Activated T-cell treated with anti-CD3 and anti-CD28 coated beads, Interleukin-2, amount 50 U/mL, for 24 hours (primary cell): Measurements from ENCODE around the gene PGK2.

ENCODE experiments used
- DNase-seq: peaks from one replicate; pipeline ENCODE4 v3.0.0-alpha.2; 2020
- H3K27ac Mint-ChIP-seq: 2 replicates; pipeline ENCODE4 v1.8.0; 2020; ENCODE audit warnings: mild to moderate bottlenecking, mixed read lengths
- H3K27me3 Mint-ChIP-seq: 2 replicates; pipeline ENCODE4 v1.8.0; 2020; ENCODE audit warnings: mixed read lengths
- H3K36me3 Mint-ChIP-seq: 2 replicates; pipeline ENCODE4 v1.8.0; 2020; ENCODE audit warnings: low read depth, mixed read lengths
- H3K4me1 Mint-ChIP-seq: 2 replicates; pipeline ENCODE4 v1.8.0; 2020; ENCODE audit warnings: low read depth, mixed read lengths
- H3K4me3 Mint-ChIP-seq: 2 replicates; pipeline ENCODE4 v1.8.0; 2020; ENCODE audit warnings: mild to moderate bottlenecking, moderate library complexity, mixed read lengths
- H3K9me3 Mint-ChIP-seq: 2 replicates; pipeline ENCODE4 v1.8.0; 2020; ENCODE audit warnings: mixed read lengths

Gene PGK2

GRCh38 chr6:49775043-49775442, 12.0 kb downstream of the PGK2 start:
- H3K9me3 Mint-ChIP-seq = peaks cover 5% of the 10 kb centered on the region
- no peaks in the 10 kb centered on the region for H3K4me1 Mint-ChIP-seq
- no peaks in the 10 kb centered on the region for H3K27me3 Mint-ChIP-seq
- no peak overlapping the region for H3K4me3 Mint-ChIP-seq
- DNase-seq = no peak
- no peaks in the 10 kb centered on the region for H3K36me3 Mint-ChIP-seq
- no peak overlapping the region for H3K27ac Mint-ChIP-seq

DNA sequence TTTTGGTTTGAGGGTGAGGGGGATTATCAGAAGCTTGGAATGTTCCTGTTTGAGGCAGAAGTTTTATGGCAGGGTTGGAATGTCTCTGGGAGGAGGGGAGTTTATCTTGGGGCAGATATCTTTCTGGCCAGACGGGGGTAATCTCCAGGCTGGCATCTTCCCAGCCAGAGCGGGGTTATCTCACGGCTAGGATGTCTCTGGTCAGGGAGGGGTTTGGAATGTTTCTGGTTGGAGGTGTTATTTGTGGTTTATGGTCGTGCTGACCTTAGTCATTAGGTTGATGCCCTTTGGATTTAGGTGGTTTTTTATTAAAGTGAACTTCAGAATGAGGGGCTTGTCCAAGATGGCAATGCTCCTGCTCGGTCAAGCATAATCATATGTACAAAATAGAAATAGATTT, 14.8 kb downstream of the PGK2 start:
- H3K4me1 Mint-ChIP-seq = no peaks in the 10 kb centered on the region
- no peaks in the 10 kb centered on the region for H3K36me3 Mint-ChIP-seq
- peaks cover 5% of the 10 kb centered on the region for H3K9me3 Mint-ChIP-seq
- DNase-seq = no peak
- H3K27ac Mint-ChIP-seq = no peak overlapping the region
- H3K27me3 Mint-ChIP-seq = no peaks in the 10 kb centered on the region
- H3K4me3 Mint-ChIP-seq = no peak overlapping the region

- peaks cover 4% of the 10 kb centered on the region for H3K9me3 Mint-ChIP-seq
- H3K27me3 Mint-ChIP-seq = no peaks in the 10 kb centered on the region
- no peak overlapping the region for H3K27ac Mint-ChIP-seq
- no peaks in the 10 kb centered on the region for H3K36me3 Mint-ChIP-seq
- no peak overlapping the region for H3K4me3 Mint-ChIP-seq
- H3K4me1 Mint-ChIP-seq = no peaks in the 10 kb centered on the region
- DNase-seq = no peak
These were observed 20.3 kb downstream of the PGK2 start for GRCh38 chr6:49766762-49767161.

DNA sequence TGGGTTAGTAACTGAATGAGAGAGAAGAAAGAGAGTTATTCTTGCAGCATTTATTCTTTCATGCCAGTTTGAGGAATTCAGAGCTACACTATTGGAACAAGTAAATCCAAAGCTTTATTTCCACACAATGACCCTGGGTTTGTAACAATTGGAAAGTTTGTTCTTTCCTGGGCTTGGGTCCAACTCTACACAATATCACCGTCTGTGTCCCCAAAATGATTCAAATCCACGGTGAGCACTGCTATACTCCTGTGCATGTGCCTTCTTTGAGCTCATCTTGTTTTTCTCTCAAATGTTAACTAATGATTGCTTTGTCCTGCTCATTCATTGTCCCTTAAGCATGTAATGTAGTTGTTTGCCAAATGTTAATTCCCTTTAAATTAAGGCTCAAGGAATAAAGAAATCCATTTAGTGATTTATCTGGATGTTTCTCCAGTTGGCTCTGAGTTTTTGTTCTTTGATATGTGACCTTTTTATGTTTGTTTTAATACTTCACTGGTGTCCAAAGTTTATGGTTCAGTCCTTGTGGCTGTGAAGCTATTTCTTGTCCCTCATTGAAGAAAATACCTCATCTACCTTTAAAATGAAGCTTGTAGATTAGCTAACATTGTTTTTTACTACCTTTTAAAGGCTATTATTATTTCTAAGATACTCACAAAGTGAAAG, 22.4 kb downstream of the PGK2 start:
- Mint-ChIP-seq H3K27ac (no peak overlapping the region), H3K4me1 (no peaks in the 10 kb centered on the region), H3K27me3 (no peaks in the 10 kb centered on the region), H3K4me3 (no peak overlapping the region), H3K36me3 (no peaks in the 10 kb centered on the region), H3K9me3 (peaks cover 4% of the 10 kb centered on the region)
- no peak for DNase-seq

DNA sequence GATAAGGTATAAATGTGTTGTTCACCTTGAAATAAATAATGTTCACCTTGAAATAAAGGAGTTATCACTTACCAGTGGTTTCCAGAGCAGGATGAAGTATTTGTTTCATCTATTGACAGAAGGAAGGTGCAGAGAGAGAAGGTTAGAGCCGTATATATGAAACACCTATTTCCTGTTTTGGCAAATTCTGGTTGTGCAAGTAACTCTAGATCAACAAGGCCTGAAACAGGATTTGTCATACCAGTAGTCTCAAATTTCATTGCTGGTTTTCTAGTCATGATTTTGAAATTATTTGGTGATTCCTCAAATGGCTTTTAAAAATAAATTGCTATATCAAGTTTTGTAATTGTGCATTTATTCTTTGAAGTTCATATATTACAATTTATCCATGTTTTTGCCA, 42.8 kb downstream of the PGK2 start, which contains the start of gene CRISP3:
TSS of gene CRISP3 (minus strand) at position 130 of the 400 bp plus-strand sequence. CDS start at position 109, 21 bp downstream.
- Mint-ChIP-seq H3K9me3 (peaks cover 2% of the 10 kb centered on the region), H3K27me3 (no peaks in the 10 kb centered on the region), H3K4me3 (no peak within 1 kb of the TSS), H3K4me1 (no peaks in the 10 kb centered on the region), H3K27ac (no peak within 1 kb of the TSS), H3K36me3 (no peaks in the 10 kb centered on the region)
- no peak for DNase-seq

DNA sequence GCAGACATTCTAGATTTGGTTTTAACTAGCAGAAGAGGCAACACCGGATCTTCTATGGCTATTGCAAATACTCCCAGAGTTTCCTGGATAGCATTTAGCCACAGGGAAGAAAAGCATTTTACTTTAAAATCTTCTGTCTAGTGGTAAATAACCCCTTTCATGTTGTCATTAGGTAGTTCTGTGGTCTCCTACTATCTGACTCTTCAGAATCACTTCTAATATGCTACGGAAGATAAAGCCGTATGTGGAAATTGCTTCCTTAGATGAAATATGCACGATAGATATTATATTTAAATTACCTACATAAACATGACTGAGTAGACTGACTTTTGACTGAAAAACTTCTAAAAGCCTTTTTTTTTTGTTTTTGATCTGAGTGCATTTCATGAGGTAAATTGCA, 43.7 kb downstream of the PGK2 start:
- Mint-ChIP-seq H3K36me3 (no peaks in the 10 kb centered on the region), H3K9me3 (peaks cover 2% of the 10 kb centered on the region), H3K27ac (no peak overlapping the region), H3K4me1 (no peaks in the 10 kb centered on the region), H3K4me3 (no peak overlapping the region), H3K27me3 (no peaks in the 10 kb centered on the region)
- DNase-seq = no peak

- Mint-ChIP-seq H3K27me3 (no peaks in the 10 kb centered on the region), H3K36me3 (no peaks in the 10 kb centered on the region), H3K27ac (no peak overlapping the region), H3K9me3 (peaks cover 2% of the 10 kb centered on the region), H3K4me1 (no peaks in the 10 kb centered on the region), H3K4me3 (no peak overlapping the region)
- DNase-seq = no peak
These were observed 47.7 kb downstream of the PGK2 start for GRCh38 chr6:49739423-49739822.

DNA sequence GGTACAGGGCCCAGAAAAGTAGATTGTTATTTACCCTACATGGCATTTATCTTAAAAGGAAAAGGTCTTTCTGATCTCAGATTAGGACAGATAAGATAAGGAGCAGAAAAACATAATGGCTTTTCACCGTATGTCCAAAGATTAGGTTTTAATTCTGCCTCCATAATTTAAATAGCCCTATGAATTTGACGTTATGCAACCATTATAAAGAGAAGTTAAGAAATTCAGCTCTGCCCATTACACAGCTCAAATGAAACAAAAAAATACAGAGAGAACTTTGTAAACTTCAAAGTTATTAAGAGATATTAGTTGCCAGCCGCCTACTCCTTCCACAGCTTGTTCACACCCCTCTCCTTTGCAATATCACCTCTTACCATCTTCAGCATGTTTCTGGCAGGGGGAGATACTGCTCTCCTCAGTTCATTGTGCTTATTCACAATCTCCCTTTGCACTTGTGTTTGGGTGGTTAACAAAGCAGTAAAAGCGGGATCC, 51.0 kb downstream of the PGK2 start:
- Mint-ChIP-seq H3K4me1 (no peaks in the 10 kb centered on the region), H3K36me3 (no peaks in the 10 kb centered on the region), H3K27me3 (no peaks in the 10 kb centered on the region), H3K9me3 (peaks cover under 1% of the 10 kb centered on the region), H3K27ac (no peak overlapping the region), H3K4me3 (no peak overlapping the region)
- no peak for DNase-seq
